Fibroblast of skin of back (primary cell): Measurements from ENCODE around the gene MND1.
"Not testable (repeated sequence)": the region's sequence is repeated elsewhere in the genome, so short reads cannot be mapped to it uniquely, and the experiment has no call there.

Experiments used
- DNase-seq: peaks from one replicate; pipeline ENCODE4 v3.0.0-alpha.2; 2013

Gene MND1

GRCh38 chr4:153447175-153447905 is 102.9 kb downstream of the MND1 start:
- DNase-seq: peak; percentile 76

- peak; percentile 21 for DNase-seq
Observed at GRCh38 chr4:153448003-153448731, 103.7 kb downstream of the MND1 start.

DNA sequence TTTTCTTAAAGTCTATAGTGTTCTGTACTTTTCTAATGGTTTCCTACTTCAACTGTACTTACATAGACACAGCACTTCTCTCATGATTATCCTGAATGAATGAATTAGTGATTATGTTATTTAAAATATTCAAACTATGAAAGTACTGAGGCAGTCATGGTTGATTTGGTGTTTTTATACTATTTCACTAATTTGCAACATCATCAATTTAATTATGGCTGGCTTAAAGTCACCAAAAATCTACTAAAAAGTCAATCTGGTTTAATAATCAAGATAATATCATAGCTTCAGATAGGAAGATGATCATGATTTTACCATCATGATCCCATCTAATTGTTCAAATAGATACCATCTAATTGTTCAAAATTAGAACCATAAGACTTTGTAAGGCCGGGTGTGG is 104.8 kb downstream of the MND1 start:
- DNase-seq: no peak

- no peak for DNase-seq
Observed at GRCh38 chr4:153450544-153450917, 106.0 kb downstream of the MND1 start.

DNA sequence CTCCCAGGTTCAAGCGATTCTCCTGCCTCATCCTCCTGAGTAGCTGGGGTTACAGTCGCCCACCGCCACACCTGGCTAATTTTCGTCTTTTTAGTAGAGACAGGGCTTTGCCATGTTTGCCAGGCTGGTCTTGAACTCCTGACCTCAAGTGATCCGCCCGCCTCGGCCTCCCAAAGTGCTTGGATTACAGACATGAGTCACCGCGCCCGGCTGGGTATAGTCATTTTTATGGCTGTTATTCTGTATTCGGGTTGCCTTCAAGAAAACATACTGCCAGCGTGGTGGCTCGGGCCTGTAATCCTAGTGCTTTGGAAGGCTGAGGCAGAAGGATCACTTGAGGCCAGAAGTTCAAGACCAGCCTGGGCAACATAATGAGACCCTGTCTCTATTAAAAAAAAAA is 106.7 kb downstream of the MND1 start:
- DNase-seq: peak; percentile 13

GRCh38 chr4:153451911-153452657 is 107.6 kb downstream of the MND1 start:
- no peak for DNase-seq

DNA sequence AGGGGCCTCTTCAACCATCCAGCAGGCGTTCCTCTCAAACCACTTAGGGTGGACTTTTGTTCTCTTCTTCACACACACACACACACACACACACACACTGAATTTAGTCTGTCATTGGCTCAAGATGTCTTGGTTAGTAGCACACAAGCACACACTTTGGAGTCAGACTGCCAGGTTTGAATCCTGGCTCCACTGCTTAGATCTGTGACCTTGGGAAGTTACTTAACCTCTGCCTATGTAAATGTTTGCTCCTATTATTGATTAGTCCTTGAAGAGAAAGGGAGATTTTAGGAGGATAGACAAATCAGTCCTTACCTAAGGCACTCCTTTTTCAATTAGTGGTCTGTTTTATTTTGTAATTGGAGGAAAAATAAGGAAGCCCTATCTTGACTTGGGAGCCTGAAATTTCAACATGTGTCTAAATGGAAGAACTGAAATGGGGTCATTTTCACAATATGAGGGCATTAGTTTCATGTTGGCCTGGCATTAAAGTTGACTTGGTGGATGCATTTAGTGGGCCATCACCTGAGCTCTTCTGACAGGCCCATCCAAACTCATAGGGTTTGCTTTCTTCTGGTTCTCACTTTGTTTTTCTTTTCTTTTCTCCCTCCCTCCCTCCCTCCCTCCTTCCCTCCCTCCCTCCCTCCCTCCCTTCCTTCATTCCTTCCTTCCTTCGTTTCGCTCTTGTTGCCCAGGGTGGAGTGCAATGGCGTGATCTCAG is 108.3 kb downstream of the MND1 start:
- no peak for DNase-seq

DNA sequence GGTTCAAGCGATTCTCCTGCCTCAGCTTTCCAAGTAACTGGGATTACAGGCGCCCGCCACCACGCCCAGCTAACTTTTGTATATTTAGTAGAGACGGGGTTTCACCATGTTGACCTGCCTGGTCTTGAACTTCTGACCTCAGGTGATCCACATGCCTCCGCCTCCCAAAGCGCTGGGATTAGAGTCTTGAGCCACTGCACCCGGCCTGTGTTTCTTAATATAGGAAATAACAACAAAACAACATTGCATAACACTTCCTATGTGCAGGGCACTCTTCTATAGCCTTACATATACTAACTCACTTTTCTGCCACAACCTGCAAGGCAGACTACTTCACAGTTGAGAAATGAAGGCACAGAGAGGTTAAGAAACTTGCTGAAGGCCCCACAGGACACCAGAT is 108.9 kb downstream of the MND1 start:
- no peak for DNase-seq

GRCh38 chr4:153458969-153459368 is 114.5 kb downstream of the MND1 start:
- no peak for DNase-seq

GRCh38 chr4:153461549-153461948 is 117.1 kb downstream of the MND1 start:
- not testable (repeated sequence) for DNase-seq

- DNase-seq: peak; percentile 41
Observed at GRCh38 chr4:153464068-153464467, 119.6 kb downstream of the MND1 start.
